ENCODE results near the gene BPIFB1. TPM values are rescaled to one million over a fixed set of nuclear protein-coding genes. Genes with fewer than 3 reads are reported as not detected.

Gene BPIFB1
- 0.10 TPM for total RNA-seq (2021; ENCODE audit: unreplicated experiment)
- not detected for polyA plus RNA-seq (2012; ENCODE audit: insufficient read length)
- percentile 2 among the genes with signal in this experiment for Bru-seq, nascent RNA
- BruChase-seq, experiment 1, labeled RNA remaining after a 2-hour chase: percentile 6 among the genes with signal in this experiment
- not detected for BruChase-seq, experiment 2, labeled RNA remaining after a 6-hour chase
- long read RNA-seq: 0 reads

- DNase-seq (ENCODE audit: low read depth, low spot score) (no peak), ATAC-seq (no peak)
- ChIA-PET POLR2A (interaction anchor here (0.5 kb wide), 1 partner anchor 304 kb away, joined by 6 read pairs; no protein-coding TSS in a partner anchor), CTCF (no interaction called here)
- H3K4me3 ChIP-seq (ENCODE audit: low read depth in 2 of 2, low read length in 2 of 2): no peak within 1 kb of the TSS
- TF ChIP-seq POLR2AphosphoS5 (IDR thresholded peaks at IDR 0.05; ENCODE audit: low read depth, low read length): no peak
- no peaks in the 10 kb centered on the region for H3K9me3 ChIP-seq (ENCODE audit: control insufficient read depth, insufficient read depth, low read depth, low read length)
- intact Hi-C loops (cut with micrococcal nuclease; ENCODE audit: unreplicated experiment) (no loop called here), in situ Hi-C loops (cut with HindIII; ENCODE audit: low pct_unique_long_range_greater_than_20kb, low sequenced_read_pairs) (no loop called here)
- H3K27ac ChIP-seq (ENCODE audit: low read length): no peak within 1 kb of the TSS
- H3K4me1 ChIP-seq (ENCODE audit: control insufficient read depth, insufficient read depth, low read length): no peaks in the 10 kb centered on the region
- BruUV-seq (replicated peaks): no TSS peak
- no peaks in the 10 kb centered on the region for H3K36me3 ChIP-seq (ENCODE audit: control insufficient read depth, insufficient read depth, low read length)
- H3K27me3 ChIP-seq (ENCODE audit: control insufficient read depth, insufficient read depth, low read length): no peaks in the 10 kb centered on the region
These were observed at the start of gene BPIFB1 for GRCh38 chr20:33282991-33283555. TSS of gene BPIFB1 (plus strand) at chr20:33283214. CDS start at chr20:33286074, 2,860 bp downstream.

- no TSS peak for BruUV-seq (replicated peaks)
These were observed 49.0 kb upstream of the BPIFB1 start for GRCh38 chr20:33234050-33234449.

GRCh38 chr20:33235696-33236095 lies 47.3 kb upstream of the BPIFB1 start, which contains the start of gene BPIFA1:
TSS of gene BPIFA1 (plus strand) at chr20:33235996. CDS start at chr20:33237712, 1,716 bp downstream.
- CTCF ChIA-PET: no interaction called here
- TF ChIP-seq POLR2AphosphoS5 (IDR thresholded peaks at IDR 0.05; ENCODE audit: low read depth, low read length): no peak
- no peak for TF ChIP-seq CTCF (IDR thresholded peaks at IDR 0.05)
- no peak for TF ChIP-seq REST (IDR thresholded peaks at IDR 0.05; ENCODE audit: insufficient read depth in 1 of 2, low read depth in 2 of 2, low read length in 1 of 2)
- TF ChIP-seq SIN3A (IDR thresholded peaks at IDR 0.05; ENCODE audit: borderline replicate concordance, insufficient read depth, low read depth, low read length): no peak
- TF ChIP-seq TCF7L2 (IDR thresholded peaks at IDR 0.05; ENCODE audit: low read depth, low read length): no peak

More at GRCh38 chr20:33234050-33234449, 49.0 kb upstream of the BPIFB1 start:
- Histone ChIP-seq H3K4me3 (ENCODE audit: low read depth in 2 of 2, low read length in 2 of 2) (no peak overlapping the region), H3K27ac (ENCODE audit: low read length) (no peak overlapping the region), H3K4me1 (ENCODE audit: control insufficient read depth, insufficient read depth, low read length) (no peaks in the 10 kb centered on the region), H3K9me3 (ENCODE audit: control insufficient read depth, insufficient read depth, low read depth, low read length) (no peaks in the 10 kb centered on the region), H3K36me3 (ENCODE audit: control insufficient read depth, insufficient read depth, low read length) (no peaks in the 10 kb centered on the region), H3K27me3 (ENCODE audit: control insufficient read depth, insufficient read depth, low read length) (peaks cover 21% of the 10 kb centered on the region)
- DNase-seq (ENCODE audit: low read depth, low spot score) (no peak), ATAC-seq (no peak)
- CTCF ChIA-PET: no interaction called here
- intact Hi-C loops (cut with micrococcal nuclease; ENCODE audit: unreplicated experiment): no loop called here
- POLR2A ChIA-PET: no interaction called here
- TF ChIP-seq TCF7L2 (IDR thresholded peaks at IDR 0.05; ENCODE audit: low read depth, low read length): no peak
- in situ Hi-C loops (cut with HindIII; ENCODE audit: low pct_unique_long_range_greater_than_20kb, low sequenced_read_pairs): no loop called here

More at GRCh38 chr20:33235696-33236095, 47.3 kb upstream of the BPIFB1 start, which contains the start of gene BPIFA1:
- intact Hi-C loops (cut with micrococcal nuclease; ENCODE audit: unreplicated experiment): no loop called here
- Histone ChIP-seq H3K27ac (ENCODE audit: low read length) (no peak within 1 kb of the TSS), H3K4me1 (ENCODE audit: control insufficient read depth, insufficient read depth, low read length) (no peaks in the 10 kb centered on the region), H3K9me3 (ENCODE audit: control insufficient read depth, insufficient read depth, low read depth, low read length) (no peaks in the 10 kb centered on the region), H3K27me3 (ENCODE audit: control insufficient read depth, insufficient read depth, low read length) (peaks cover 19% of the 10 kb centered on the region), H3K4me3 (ENCODE audit: low read depth in 2 of 2, low read length in 2 of 2) (no peak within 1 kb of the TSS), H3K36me3 (ENCODE audit: control insufficient read depth, insufficient read depth, low read length) (no peaks in the 10 kb centered on the region)
- DNase-seq (ENCODE audit: low read depth, low spot score) (no peak), ATAC-seq (no peak)
- BruUV-seq (replicated peaks): no TSS peak
- in situ Hi-C loops (cut with HindIII; ENCODE audit: low pct_unique_long_range_greater_than_20kb, low sequenced_read_pairs): no loop called here
- POLR2A ChIA-PET: no interaction called here
